Measurements from ENCODE around the gene PTPRO. TPM values are rescaled to one million over a fixed set of nuclear protein-coding genes. Genes with fewer than 3 reads are reported as not detected.

The PTPRO gene
- total and polyA plus RNA-seq, 8 donors: 0.35 to 11.6 (median 0.68) TPM; not detected in 3

DNA sequence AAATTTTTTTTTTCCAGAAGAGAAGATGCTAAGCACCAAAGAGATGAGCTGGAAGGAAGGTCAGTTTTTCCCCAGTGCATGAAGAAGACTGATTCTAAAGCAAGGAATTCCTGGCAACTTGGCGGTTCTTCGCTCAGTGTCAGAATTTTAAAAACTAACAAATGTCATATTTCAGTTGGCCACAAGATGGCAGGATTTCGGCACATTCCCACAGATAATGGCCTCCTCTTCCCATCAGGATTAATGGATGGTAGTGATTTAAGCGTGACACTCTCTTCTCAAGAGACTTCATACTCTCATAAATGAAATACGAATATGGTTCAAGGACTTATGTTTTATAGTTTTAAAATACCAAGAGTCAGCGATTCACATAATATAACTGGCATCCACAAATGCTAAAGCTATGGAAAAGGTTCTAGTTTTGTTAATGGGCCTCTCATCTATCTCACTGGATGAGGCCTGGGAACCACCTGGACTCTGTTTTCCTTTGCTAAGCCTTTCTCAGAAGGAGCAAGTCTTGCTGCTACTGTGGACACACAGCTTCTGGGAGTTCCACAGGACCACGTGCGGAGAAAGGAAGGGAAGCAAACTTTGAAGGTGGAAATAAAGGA lies 46.1 kb upstream of the PTPRO start:
- H3K9me3 ChIP-seq: no peaks in the 10 kb centered on the region
- no peaks in the 10 kb centered on the region for H3K36me3 ChIP-seq
- peak in 1 of 2 donors; percentile 70 for DNase-seq
- no peaks in the 10 kb centered on the region for H3K27me3 ChIP-seq
- 39 to 47% (median 45%) methylated on average over 8 of the region's 8 CpGs for WGBS, 5 donors
- peaks cover 5 to 50% (median 34%) of the 10 kb centered on the region in 4 donors for H3K4me1 ChIP-seq
- intact Hi-C loops (cut with DNase I; ENCODE audit: low total_unique reads): loop anchor here (10.0 kb wide), 1 partner anchor 51 kb away; the partner anchor contains the start of gene RERG
- H3K4me3 ChIP-seq: no peak overlapping the region
- no peak overlapping the region for H3K27ac ChIP-seq
- TF ChIP-seq, protein P1, sequence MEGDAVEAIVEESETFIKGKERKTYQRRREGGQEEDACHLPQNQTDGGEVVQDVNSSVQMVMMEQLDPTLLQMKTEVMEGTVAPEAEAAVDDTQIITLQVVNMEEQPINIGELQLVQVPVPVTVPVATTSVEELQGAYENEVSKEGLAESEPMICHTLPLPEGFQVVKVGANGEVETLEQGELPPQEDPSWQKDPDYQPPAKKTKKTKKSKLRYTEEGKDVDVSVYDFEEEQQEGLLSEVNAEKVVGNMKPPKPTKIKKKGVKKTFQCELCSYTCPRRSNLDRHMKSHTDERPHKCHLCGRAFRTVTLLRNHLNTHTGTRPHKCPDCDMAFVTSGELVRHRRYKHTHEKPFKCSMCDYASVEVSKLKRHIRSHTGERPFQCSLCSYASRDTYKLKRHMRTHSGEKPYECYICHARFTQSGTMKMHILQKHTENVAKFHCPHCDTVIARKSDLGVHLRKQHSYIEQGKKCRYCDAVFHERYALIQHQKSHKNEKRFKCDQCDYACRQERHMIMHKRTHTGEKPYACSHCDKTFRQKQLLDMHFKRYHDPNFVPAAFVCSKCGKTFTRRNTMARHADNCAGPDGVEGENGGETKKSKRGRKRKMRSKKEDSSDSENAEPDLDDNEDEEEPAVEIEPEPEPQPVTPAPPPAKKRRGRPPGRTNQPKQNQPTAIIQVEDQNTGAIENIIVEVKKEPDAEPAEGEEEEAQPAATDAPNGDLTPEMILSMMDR (IDR thresholded peaks at IDR 0.05): peak in 5 of 7 experiments; percentile 41 to 65 (median 63)
- TF ChIP-seq POLR2AphosphoS5 (IDR thresholded peaks at IDR 0.05) (peak in 1 of 3 donors; percentile 56), POLR2A (IDR thresholded peaks at IDR 0.05) (no peak)

DNA sequence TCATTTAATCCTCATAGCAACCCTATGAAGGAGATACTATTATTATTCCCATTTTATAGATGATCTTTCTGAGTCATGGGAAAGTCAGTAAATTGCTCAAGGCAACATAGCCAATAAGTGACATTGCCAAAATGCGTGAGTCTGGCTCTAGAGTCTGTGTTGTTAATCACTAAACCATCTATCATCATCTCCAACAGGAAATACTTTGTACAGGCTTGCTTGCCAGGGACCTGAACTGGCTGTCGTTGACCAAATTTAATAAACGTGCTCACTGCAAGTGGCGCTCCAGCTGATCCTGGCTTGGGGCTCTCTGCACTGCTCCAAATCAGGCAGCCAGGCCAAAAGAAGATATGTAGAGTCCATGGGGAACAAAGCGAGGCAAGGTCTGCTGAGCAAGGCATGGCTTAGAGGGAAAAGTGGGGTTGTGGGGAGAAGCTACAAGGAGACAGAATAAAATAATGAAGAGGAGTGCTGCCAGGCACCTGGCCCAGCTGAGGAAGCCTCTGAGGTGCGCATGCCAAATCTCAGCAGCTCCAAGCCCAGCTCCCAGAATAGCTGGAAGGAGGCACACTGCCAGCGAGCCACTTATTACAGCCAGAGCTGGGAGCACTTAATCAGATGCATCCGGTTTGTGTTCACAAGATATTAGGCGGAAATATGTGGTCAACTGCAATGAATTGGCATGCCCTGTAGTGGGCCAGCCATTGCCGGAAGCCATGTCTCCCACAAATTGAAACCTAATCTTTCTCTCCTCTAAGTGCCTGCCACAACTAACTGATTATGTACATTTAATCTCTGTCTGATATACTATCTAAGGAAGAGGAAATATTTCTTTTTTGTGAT lies 43.3 kb upstream of the PTPRO start:
- Histone ChIP-seq H3K4me1 (peaks cover 5 to 45% (median 32%) of the 10 kb centered on the region in 4 donors), H3K4me3 (no peak overlapping the region), H3K27ac (peak overlapping the region; percentile 48 to 84 (median 72)), H3K9me3 (no peaks in the 10 kb centered on the region), H3K27me3 (no peaks in the 10 kb centered on the region), H3K36me3 (no peaks in the 10 kb centered on the region)
- DNase-seq: peak; percentile 81 to 94
- WGBS, 5 donors: 3 to 21% (median 9%) methylated on average over 10 of the region's 10 CpGs
- TF ChIP-seq, protein P1 (IDR thresholded peaks at IDR 0.05): peak in 2 of 7 experiments; percentile 8 to 24
- TF ChIP-seq EP300 (IDR thresholded peaks at IDR 0.05): peak; percentile 38
- peak; percentile 48 to 84 (median 69) for TF ChIP-seq POLR2AphosphoS5 (IDR thresholded peaks at IDR 0.05)
- no peak for TF ChIP-seq POLR2A (IDR thresholded peaks at IDR 0.05)
- intact Hi-C loops (cut with DNase I; ENCODE audit: low total_unique reads): loop anchor here (10.0 kb wide), 1 partner anchor 54 kb away; the partner anchor contains the start of gene RERG

DNA sequence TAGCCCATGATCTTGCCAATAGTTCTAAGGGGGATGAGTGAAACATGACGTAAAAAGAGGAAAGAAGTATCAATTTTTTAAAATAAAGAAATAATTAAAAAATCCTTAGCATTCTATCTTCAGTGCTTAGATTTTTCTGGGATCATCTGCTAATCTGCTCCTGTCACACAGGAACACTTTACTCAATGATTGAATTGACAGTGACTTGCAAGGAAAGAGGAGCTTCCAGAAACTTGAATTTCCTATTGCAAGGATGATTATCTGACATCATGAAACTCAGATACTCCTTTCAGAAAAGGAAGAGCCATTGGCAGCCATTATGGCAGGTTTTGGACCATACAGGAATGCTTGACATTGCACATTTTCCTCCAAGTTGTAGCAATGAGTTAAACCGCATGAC lies 41.4 kb upstream of the PTPRO start:
- H3K9me3 ChIP-seq: no peaks in the 10 kb centered on the region
- WGBS, 5 donors: 88 to 96% (median 93%) methylated on average over 2 of the region's 2 CpGs
- no peaks in the 10 kb centered on the region for H3K27me3 ChIP-seq
- H3K36me3 ChIP-seq: no peaks in the 10 kb centered on the region
- H3K27ac ChIP-seq: no peak overlapping the region
- no peak overlapping the region for H3K4me3 ChIP-seq
- peaks cover 5 to 27% (median 20%) of the 10 kb centered on the region in 4 donors for H3K4me1 ChIP-seq
- intact Hi-C loops (cut with DNase I; ENCODE audit: low total_unique reads): no loop called here
- no peak for DNase-seq
- TF ChIP-seq, protein P1 (IDR thresholded peaks at IDR 0.05): no peak
- no peak for TF ChIP-seq POLR2A (IDR thresholded peaks at IDR 0.05)
- no peak for TF ChIP-seq EP300 (IDR thresholded peaks at IDR 0.05)
- TF ChIP-seq POLR2AphosphoS5 (IDR thresholded peaks at IDR 0.05): no peak

DNA sequence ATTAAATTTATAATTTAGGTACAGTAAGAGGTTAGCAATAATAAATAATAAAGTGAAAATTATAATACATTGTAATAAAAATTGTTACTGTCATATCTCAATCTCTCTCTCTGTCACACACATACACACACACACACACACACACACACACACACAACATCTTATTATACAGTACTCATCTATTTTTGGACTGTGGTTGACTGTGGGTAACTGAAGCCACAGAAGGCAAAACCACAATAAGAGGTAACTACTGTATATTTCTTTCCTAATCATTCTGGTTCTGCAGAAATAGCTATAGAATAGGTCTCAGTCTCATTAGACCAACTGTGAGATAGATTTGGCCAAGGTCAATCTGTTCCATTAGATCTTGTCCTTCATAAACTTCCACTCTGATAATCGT lies 33.1 kb upstream of the PTPRO start:
- intact Hi-C loops (cut with DNase I; ENCODE audit: low total_unique reads): no loop called here
- Histone ChIP-seq H3K4me1 (no peaks in the 10 kb centered on the region), H3K9me3 (no peaks in the 10 kb centered on the region), H3K27me3 (no peaks in the 10 kb centered on the region), H3K36me3 (no peaks in the 10 kb centered on the region), H3K4me3 (no peak overlapping the region), H3K27ac (no peak overlapping the region)
- WGBS, 5 donors: 59 to 77% (median 71%) methylated on average over 1 of the region's 1 CpG
- DNase-seq: no peak
- TF ChIP-seq, protein P1 (IDR thresholded peaks at IDR 0.05): no peak
- TF ChIP-seq POLR2A (IDR thresholded peaks at IDR 0.05) (no peak), POLR2AphosphoS5 (IDR thresholded peaks at IDR 0.05) (no peak), EP300 (IDR thresholded peaks at IDR 0.05) (no peak)
